Endodermal cell (in vitro differentiated cells): Measurements from ENCODE around the gene PRPSAP1. TPM values are rescaled to one million over a fixed set of nuclear protein-coding genes. Genes with fewer than 3 reads are reported as not detected.

Source experiments
- DNase-seq: peaks from one replicate; pipeline ENCODE4 v3.0.0-alpha.2; 2017
- H3K27ac ChIP-seq: 2 replicates; pipeline ENCODE4 v1.5.1; 2013; ENCODE audit warnings: mild to moderate bottlenecking, low read depth, low read length, moderate library complexity
- H3K27me3 ChIP-seq: 2 replicates; pipeline ENCODE4 v1.6.1; 2013; ENCODE audit warnings: mild to moderate bottlenecking, low read length, moderate library complexity; ENCODE audit not compliant: insufficient read depth, control insufficient read depth, poor library complexity, severe bottlenecking
- H3K36me3 ChIP-seq: 2 replicates; pipeline ENCODE4 v1.7.0; 2013; ENCODE audit warnings: mild to moderate bottlenecking, low read length, moderate library complexity; ENCODE audit not compliant: control insufficient read depth, insufficient read depth
- H3K4me1 ChIP-seq: one replicate; pipeline ENCODE4 v1.7.0; 2013; ENCODE audit warnings: low read length; ENCODE audit not compliant: control insufficient read depth, insufficient read depth
- H3K4me3 ChIP-seq: 2 replicates; pipeline ENCODE4 v1.5.1; 2013; ENCODE audit warnings: mild to moderate bottlenecking, low read length, moderate library complexity
- H3K9ac ChIP-seq: 2 replicates; pipeline ENCODE4 v1.6.1; 2013; ENCODE audit warnings: mild to moderate bottlenecking, low read length, moderate library complexity; ENCODE audit not compliant: poor library complexity, severe bottlenecking; ENCODE audit errors: extremely low read depth
- H3K9me3 ChIP-seq: 2 replicates; pipeline ENCODE4 v1.6.1; 2013; ENCODE audit warnings: mild to moderate bottlenecking, low read length, moderate library complexity; ENCODE audit not compliant: control insufficient read depth
- H3K27ac Mint-ChIP-seq: 2 replicates; pipeline ENCODE4 v1.8.0; 2020; ENCODE audit warnings: mixed read lengths
- H3K27me3 Mint-ChIP-seq: 2 replicates; pipeline ENCODE4 v1.8.0; 2021; ENCODE audit warnings: mild to moderate bottlenecking, mixed read lengths; ENCODE audit not compliant: insufficient read depth
- H3K36me3 Mint-ChIP-seq: 2 replicates; pipeline ENCODE4 v1.8.0; 2020; ENCODE audit warnings: low read depth, mixed read lengths
- H3K4me1 Mint-ChIP-seq: 2 replicates; pipeline ENCODE4 v1.8.0; 2020; ENCODE audit warnings: mixed read lengths
- H3K4me3 Mint-ChIP-seq: 2 replicates; pipeline ENCODE4 v1.8.0; 2020; ENCODE audit warnings: mild to moderate bottlenecking, moderate library complexity, mixed read lengths
- H3K9me3 Mint-ChIP-seq: 2 replicates; pipeline ENCODE4 v1.8.0; 2020; ENCODE audit warnings: mild to moderate bottlenecking, mixed read lengths
- WGBS, 2 experiments: methylation state at CpG; one replicate each; pipeline versions ENCODE4 v1.1.5 to v1.1.7; 2013; ENCODE audit warnings: missing lambda C conversion rate in 2 of 2, mixed read lengths in 1 of 2; ENCODE audit not compliant: insufficient coverage in 1 of 2, insufficient read length in 1 of 2; 5-methylcytosine and 5-hydroxymethylcytosine counted together
- total RNA-seq, 2 donors: library from RNA; stranded (reverse); fragmentation: NEBNext Ultra II Directional in 1 of 2; extraction: Animal tissue kit (Norgen Biotek cat#: 25700) in 1 of 2; gene quantifications; 2 replicates in 1 of 2; 3 replicates in 1 of 2; pipeline ENCODE4 v1.2.1, GENCODE V29; 2021
- TF ChIP-seq, protein P1 (sequence below): fragments of 200-600 bp; sonication (generic); conservative IDR thresholded peaks from 2 replicates; pipeline ENCODE4 v1.5.0; 2021; ENCODE audit warnings: antibody characterized with exemption, mild to moderate bottlenecking

Gene PRPSAP1
- total RNA-seq, 2 donors from 2014 or later = 60.9 to 89.8 TPM

DNA sequence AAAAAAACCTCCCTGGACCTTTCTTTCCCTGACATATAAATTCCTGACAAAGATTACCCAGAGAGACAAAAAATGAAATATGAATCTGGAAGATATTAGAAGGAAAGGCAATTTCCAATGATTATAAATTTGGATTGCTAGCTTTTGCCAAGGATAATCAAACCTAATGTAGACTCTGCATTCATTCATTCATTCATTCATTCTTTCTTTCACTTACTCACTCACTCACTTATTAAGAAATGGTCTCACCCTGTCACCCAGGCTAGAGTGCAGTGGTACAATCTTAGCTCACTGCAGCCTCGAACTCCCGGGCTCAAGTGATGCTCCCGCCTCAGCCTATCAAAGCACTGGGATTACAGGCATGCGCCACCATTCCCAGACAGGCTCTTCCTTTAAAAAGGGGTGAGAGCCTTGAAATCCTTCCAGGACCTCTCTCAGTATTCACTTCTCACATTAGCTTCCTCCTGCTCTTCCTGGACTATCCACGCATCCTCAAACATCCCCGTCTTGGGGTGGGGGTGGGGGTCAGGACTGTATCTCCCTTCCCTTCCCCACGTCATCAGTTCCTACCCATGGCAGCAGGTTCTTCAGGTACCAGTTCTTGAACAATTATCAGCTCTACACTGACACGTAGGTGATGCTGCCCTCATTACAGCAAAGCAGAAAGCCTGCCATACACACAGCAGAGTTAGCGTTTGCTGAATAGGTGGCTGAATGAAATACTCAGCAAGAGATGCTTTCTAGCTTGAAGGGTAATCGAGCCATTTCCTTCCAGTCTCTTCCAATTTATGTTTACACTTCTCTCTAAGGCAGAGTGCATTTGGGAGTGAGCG, 19.8 kb downstream of the PRPSAP1 start:
- no peak overlapping the region for H3K27ac Mint-ChIP-seq
- peaks cover 20% of the 10 kb centered on the region for H3K36me3 Mint-ChIP-seq
- WGBS, 2 experiments = 88 to 91% methylated on average over 7 to 10 of the region's 11 CpGs
- H3K4me3 Mint-ChIP-seq = no peak overlapping the region
- Histone ChIP-seq H3K27ac (no peak overlapping the region), H3K27me3 (no peaks in the 10 kb centered on the region), H3K9ac (no peak overlapping the region), H3K9me3 (no peaks in the 10 kb centered on the region), H3K4me1 (no peaks in the 10 kb centered on the region), H3K36me3 (peaks cover 36% of the 10 kb centered on the region), H3K4me3 (no peak overlapping the region)
- no peak for DNase-seq
- H3K9me3 Mint-ChIP-seq = no peaks in the 10 kb centered on the region
- H3K4me1 Mint-ChIP-seq = peaks cover 3% of the 10 kb centered on the region
- TF ChIP-seq, protein P1, sequence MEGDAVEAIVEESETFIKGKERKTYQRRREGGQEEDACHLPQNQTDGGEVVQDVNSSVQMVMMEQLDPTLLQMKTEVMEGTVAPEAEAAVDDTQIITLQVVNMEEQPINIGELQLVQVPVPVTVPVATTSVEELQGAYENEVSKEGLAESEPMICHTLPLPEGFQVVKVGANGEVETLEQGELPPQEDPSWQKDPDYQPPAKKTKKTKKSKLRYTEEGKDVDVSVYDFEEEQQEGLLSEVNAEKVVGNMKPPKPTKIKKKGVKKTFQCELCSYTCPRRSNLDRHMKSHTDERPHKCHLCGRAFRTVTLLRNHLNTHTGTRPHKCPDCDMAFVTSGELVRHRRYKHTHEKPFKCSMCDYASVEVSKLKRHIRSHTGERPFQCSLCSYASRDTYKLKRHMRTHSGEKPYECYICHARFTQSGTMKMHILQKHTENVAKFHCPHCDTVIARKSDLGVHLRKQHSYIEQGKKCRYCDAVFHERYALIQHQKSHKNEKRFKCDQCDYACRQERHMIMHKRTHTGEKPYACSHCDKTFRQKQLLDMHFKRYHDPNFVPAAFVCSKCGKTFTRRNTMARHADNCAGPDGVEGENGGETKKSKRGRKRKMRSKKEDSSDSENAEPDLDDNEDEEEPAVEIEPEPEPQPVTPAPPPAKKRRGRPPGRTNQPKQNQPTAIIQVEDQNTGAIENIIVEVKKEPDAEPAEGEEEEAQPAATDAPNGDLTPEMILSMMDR = no peak
- H3K27me3 Mint-ChIP-seq = no peaks in the 10 kb centered on the region

DNA sequence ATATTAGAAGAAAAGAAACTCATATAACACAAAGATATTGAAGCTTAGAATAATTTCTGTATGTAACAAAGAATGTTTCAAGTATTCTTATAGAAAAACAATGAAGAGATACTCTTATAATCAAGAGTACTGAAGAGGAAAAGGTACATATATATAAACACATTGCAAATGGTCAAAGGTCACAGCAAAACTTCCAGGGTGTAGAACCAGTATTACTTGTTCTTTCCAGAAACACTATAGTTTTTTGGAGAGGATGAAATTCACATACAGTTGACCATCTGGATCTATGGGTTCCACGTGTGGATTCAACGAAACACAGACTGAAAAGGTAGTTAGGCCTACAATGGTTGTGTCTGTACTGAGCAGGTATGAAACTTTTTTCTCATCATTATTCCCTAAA, 22.6 kb downstream of the PRPSAP1 start:
- TF ChIP-seq, protein P1 = no peak
- H3K4me3 ChIP-seq = no peak overlapping the region
- H3K9me3 Mint-ChIP-seq = no peaks in the 10 kb centered on the region
- H3K36me3 ChIP-seq = peaks cover 58% of the 10 kb centered on the region
- H3K27me3 ChIP-seq = no peaks in the 10 kb centered on the region
- no peaks in the 10 kb centered on the region for H3K4me1 ChIP-seq
- no peaks in the 10 kb centered on the region for H3K4me1 Mint-ChIP-seq
- H3K27ac Mint-ChIP-seq = no peak overlapping the region
- DNase-seq = no peak
- H3K27ac ChIP-seq = no peak overlapping the region
- H3K4me3 Mint-ChIP-seq = no peak overlapping the region
- H3K9me3 ChIP-seq = no peaks in the 10 kb centered on the region
- H3K9ac ChIP-seq = no peak overlapping the region
- WGBS, 2 experiments = 93% methylated on average over 2 of the region's 2 CpGs; no CpG with 5 or more reads in 1 of the 2 experiments
- H3K27me3 Mint-ChIP-seq = no peaks in the 10 kb centered on the region
- peaks cover 39% of the 10 kb centered on the region for H3K36me3 Mint-ChIP-seq

DNA sequence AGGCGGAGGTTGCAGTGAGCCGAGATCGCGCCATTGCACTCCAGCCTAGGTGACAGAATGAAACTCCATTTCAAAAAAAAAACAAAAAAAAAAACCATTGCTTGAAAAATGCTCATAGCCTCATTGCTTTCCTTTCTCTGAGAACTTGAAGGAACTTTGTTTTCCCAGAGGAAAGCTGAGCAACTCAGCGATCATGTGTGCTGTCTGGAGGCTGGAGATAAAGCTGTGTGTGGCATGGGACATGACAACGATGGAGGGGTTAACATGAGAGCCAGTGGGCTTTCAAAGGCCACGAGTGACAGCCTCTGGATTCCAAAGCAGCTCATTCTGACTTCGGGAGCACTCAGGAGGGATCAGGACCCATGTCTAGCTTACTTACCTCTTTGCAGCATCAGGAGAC, 24.1 kb downstream of the PRPSAP1 start:
- no peaks in the 10 kb centered on the region for H3K27me3 ChIP-seq
- H3K4me3 ChIP-seq = no peak overlapping the region
- no peaks in the 10 kb centered on the region for H3K9me3 Mint-ChIP-seq
- no peaks in the 10 kb centered on the region for H3K4me1 ChIP-seq
- no peak overlapping the region for H3K4me3 Mint-ChIP-seq
- H3K4me1 Mint-ChIP-seq = no peaks in the 10 kb centered on the region
- WGBS, 2 experiments = 94 to 97% methylated on average over 6 to 8 of the region's 8 CpGs
- H3K9me3 ChIP-seq = no peaks in the 10 kb centered on the region
- no peak overlapping the region for H3K27ac ChIP-seq
- H3K36me3 Mint-ChIP-seq = peaks cover 41% of the 10 kb centered on the region
- H3K9ac ChIP-seq = no peak overlapping the region
- DNase-seq = no peak
- no peaks in the 10 kb centered on the region for H3K27me3 Mint-ChIP-seq
- peaks cover 64% of the 10 kb centered on the region for H3K36me3 ChIP-seq
- no peak overlapping the region for H3K27ac Mint-ChIP-seq
- TF ChIP-seq, protein P1 = no peak
